Neural progenitor cell (in vitro differentiated cells): ENCODE data around the gene LRRC7. TPM values are rescaled to one million over a fixed set of nuclear protein-coding genes. Genes with fewer than 3 reads are reported as not detected.
A peak's percentile ranks its signal among the peaks of the same experiment; 100 is the strongest.

Experiments
- DNase-seq: peaks from one replicate; pipeline ENCODE4 v3.0.0-alpha.2; 2016; ENCODE audit warnings: low spot score
- H2AFZ ChIP-seq: fragments of 200-600 bp; sonication (generic); replicated peaks from 2 replicates; pipeline ENCODE4 v1.6.1; 2016; ENCODE audit warnings: antibody characterized with exemption
- H3F3A ChIP-seq: fragments of 200-600 bp; sonication (generic); 2 replicates; pipeline ENCODE4 v1.6.1; 2016; ENCODE audit warnings: antibody characterized with exemption, low read depth
- H3K27ac ChIP-seq: fragments of 200-600 bp; sonication (generic); 2 replicates; pipeline ENCODE4 v1.5.1; 2016; ENCODE audit warnings: mild to moderate bottlenecking
- H3K27me3 ChIP-seq: fragments of 200-600 bp; sonication (generic); 2 replicates; pipeline ENCODE4 v1.6.1; 2016; ENCODE audit warnings: mild to moderate bottlenecking, moderate library complexity
- H3K36me3 ChIP-seq: fragments of 200-600 bp; sonication (generic); 2 replicates; pipeline ENCODE4 v1.5.1; 2016
- H3K4me1 ChIP-seq: fragments of 200-600 bp; sonication (generic); 2 replicates; pipeline ENCODE4 v1.6.1; 2016; ENCODE audit warnings: mixed run types
- H3K4me2 ChIP-seq: fragments of 200-600 bp; sonication (generic); 2 replicates; pipeline ENCODE4 v1.6.1; 2016
- H3K4me3 ChIP-seq: fragments of 200-600 bp; sonication (generic); 2 replicates; pipeline ENCODE4 v1.5.1; 2016
- H3K79me2 ChIP-seq: fragments of 200-600 bp; sonication (generic); 2 replicates; pipeline ENCODE4 v1.6.1; 2016; ENCODE audit warnings: low read depth
- H3K9ac ChIP-seq: fragments of 200-600 bp; sonication (generic); 2 replicates; pipeline ENCODE4 v1.6.1; 2016
- H3K9me3 ChIP-seq: fragments of 200-600 bp; sonication (generic); 2 replicates; pipeline ENCODE4 v1.5.1; 2016; ENCODE audit warnings: low read depth
- H4K20me1 ChIP-seq: fragments of 200-600 bp; sonication (generic); 2 replicates; pipeline ENCODE4 v1.6.1; 2016; ENCODE audit warnings: low read depth
- H3K27ac Mint-ChIP-seq: 3 replicates; pipeline ENCODE4 v1.8.0; 2021; ENCODE audit warnings: mixed read lengths
- H3K27me3 Mint-ChIP-seq: 2 replicates; pipeline ENCODE4 v1.8.0; 2022; ENCODE audit warnings: low read depth, mild to moderate bottlenecking, inconsistent platforms, moderate library complexity, mixed read lengths; ENCODE audit not compliant: insufficient read depth
- H3K36me3 Mint-ChIP-seq: 3 replicates; pipeline ENCODE4 v1.8.0; 2021; ENCODE audit warnings: mixed read lengths
- H3K4me1 Mint-ChIP-seq: 3 replicates; pipeline ENCODE4 v1.8.0; 2021; ENCODE audit warnings: mixed read lengths
- H3K4me3 Mint-ChIP-seq: 3 replicates; pipeline ENCODE4 v1.8.0; 2021; ENCODE audit warnings: mild to moderate bottlenecking, moderate library complexity, mixed read lengths
- H3K9me3 Mint-ChIP-seq: 3 replicates; pipeline ENCODE4 v1.8.0; 2020; ENCODE audit warnings: mixed read lengths
- EZH2 ChIP-seq: fragments of 200-600 bp; sonication (generic); IDR thresholded peaks from 2 replicates; pipeline ENCODE4 v1.6.1; 2017; ENCODE audit warnings: antibody characterized with exemption, mild to moderate bottlenecking, moderate library complexity
- EZH2phosphoT487 ChIP-seq: fragments of 200-600 bp; sonication (generic); IDR thresholded peaks from 2 replicates; pipeline ENCODE4 v1.6.1; 2017; ENCODE audit warnings: antibody characterized with exemption
- total RNA-seq: library from RNA; depleted of rRNA; stranded (reverse); fragments of >200 nt; gene quantifications from 2 replicates; pipeline ENCODE4 v1.2.3, GENCODE V29; 2015; ENCODE audit warnings: low replicate concordance
- TF ChIP-seq, protein P1 (sequence below): fragments of 200-600 bp; sonication (generic); IDR thresholded peaks from 2 replicates; pipeline ENCODE4 v1.5.1; 2017; ENCODE audit warnings: antibody characterized with exemption, mild to moderate bottlenecking

Gene LRRC7
- total RNA-seq, 1 donor from 2014 or later, result not detected

DNA sequence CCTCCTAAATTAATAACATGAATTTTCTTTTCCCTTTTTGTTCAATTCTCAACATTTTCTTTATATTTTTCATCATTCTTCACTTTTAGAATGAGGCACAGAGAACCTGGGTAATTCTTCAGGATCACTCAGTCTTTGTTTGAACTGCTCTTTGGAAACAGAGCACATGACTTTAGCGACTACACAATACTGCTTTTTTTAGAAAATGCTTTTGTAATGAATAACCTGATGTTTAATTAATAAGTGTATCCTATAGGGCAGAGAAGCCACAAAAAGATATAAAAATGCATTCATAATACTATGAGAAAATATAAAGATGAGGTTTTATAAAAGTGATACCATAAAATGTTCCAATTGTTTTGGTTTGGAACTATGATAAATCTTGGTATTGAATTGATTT, 77.8 kb downstream of the LRRC7 start:
- Histone ChIP-seq H3K27me3 (no peaks in the 10 kb centered on the region), H4K20me1 (no peaks in the 10 kb centered on the region), H3K9me3 (no peaks in the 10 kb centered on the region), H2AFZ (no peak overlapping the region), H3F3A (no peaks in the 10 kb centered on the region), H3K4me3 (no peak overlapping the region), H3K36me3 (no peaks in the 10 kb centered on the region), H3K4me2 (no peak overlapping the region), H3K4me1 (no peaks in the 10 kb centered on the region), H3K79me2 (no peaks in the 10 kb centered on the region), H3K27ac (no peak overlapping the region), H3K9ac (no peak overlapping the region)
- Mint-ChIP-seq H3K27me3 (no peaks in the 10 kb centered on the region), H3K4me3 (no peak overlapping the region), H3K9me3 (no peaks in the 10 kb centered on the region), H3K36me3 (no peaks in the 10 kb centered on the region), H3K27ac (no peak overlapping the region), H3K4me1 (no peaks in the 10 kb centered on the region)
- no peak for TF ChIP-seq EZH2
- TF ChIP-seq EZH2phosphoT487, result no peak
- TF ChIP-seq, protein P1, sequence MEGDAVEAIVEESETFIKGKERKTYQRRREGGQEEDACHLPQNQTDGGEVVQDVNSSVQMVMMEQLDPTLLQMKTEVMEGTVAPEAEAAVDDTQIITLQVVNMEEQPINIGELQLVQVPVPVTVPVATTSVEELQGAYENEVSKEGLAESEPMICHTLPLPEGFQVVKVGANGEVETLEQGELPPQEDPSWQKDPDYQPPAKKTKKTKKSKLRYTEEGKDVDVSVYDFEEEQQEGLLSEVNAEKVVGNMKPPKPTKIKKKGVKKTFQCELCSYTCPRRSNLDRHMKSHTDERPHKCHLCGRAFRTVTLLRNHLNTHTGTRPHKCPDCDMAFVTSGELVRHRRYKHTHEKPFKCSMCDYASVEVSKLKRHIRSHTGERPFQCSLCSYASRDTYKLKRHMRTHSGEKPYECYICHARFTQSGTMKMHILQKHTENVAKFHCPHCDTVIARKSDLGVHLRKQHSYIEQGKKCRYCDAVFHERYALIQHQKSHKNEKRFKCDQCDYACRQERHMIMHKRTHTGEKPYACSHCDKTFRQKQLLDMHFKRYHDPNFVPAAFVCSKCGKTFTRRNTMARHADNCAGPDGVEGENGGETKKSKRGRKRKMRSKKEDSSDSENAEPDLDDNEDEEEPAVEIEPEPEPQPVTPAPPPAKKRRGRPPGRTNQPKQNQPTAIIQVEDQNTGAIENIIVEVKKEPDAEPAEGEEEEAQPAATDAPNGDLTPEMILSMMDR, result no peak
- DNase-seq, result no peak

DNA sequence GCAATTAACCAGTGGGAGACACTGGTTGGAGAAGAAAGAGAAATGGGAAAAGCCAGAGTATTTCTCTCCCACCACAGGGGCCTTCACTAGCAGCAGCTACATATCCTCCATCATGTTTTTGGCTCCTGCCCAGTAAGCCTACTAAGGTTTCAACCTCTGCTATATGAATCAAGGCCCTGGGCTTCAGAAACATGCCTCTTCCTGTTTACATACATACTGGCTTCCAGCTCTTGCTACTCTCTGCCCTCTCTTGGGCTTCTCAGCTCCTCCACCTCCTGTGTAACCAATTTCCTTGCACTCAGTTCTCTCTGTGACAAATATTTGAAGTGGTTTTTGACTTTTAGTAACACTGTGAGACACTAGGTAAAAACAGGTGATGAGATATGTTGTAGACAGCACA, 80.8 kb downstream of the LRRC7 start:
- DNase-seq, result no peak
- Mint-ChIP-seq H3K9me3 (no peaks in the 10 kb centered on the region), H3K27me3 (no peaks in the 10 kb centered on the region), H3K27ac (no peak overlapping the region), H3K4me3 (no peak overlapping the region), H3K4me1 (no peaks in the 10 kb centered on the region), H3K36me3 (no peaks in the 10 kb centered on the region)
- Histone ChIP-seq H3K9me3 (no peaks in the 10 kb centered on the region), H3K4me2 (no peak overlapping the region), H4K20me1 (no peaks in the 10 kb centered on the region), H2AFZ (peak overlapping the region; percentile 1), H3K9ac (no peak overlapping the region), H3K27me3 (no peaks in the 10 kb centered on the region), H3K36me3 (no peaks in the 10 kb centered on the region), H3K27ac (no peak overlapping the region), H3F3A (no peaks in the 10 kb centered on the region), H3K4me3 (no peak overlapping the region), H3K79me2 (no peaks in the 10 kb centered on the region), H3K4me1 (no peaks in the 10 kb centered on the region)
- TF ChIP-seq EZH2phosphoT487 (no peak), EZH2 (no peak)
- TF ChIP-seq, protein P1, result no peak

DNA sequence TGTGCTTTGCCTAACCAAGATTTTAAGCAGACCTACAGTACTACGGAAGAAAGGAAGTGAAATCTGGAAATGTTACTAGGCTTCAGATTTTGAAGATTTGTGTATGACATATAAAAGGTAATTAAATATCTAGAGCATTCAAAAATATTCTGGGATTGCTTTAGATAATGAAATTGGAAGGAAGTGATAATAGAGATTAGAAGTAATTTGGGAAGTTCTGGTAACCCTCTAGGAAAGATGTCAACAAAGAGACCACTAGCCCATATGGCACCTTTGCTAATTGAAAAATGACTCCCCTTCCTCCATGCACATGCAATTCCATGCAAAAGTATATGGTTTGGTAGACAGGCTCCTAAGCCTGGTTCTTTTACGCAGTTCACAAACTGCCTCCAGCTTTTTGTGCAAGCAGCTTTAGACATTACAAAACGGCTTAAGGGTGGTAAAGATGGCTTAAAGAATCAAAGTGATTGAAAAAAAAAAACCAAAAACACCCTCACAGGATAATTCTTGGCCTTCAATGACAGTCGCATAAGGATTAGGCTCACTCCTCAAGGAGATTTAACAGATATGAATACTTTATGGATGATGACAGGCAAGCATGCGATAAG, 81.8 kb downstream of the LRRC7 start:
- no peak overlapping the region for H3K27ac Mint-ChIP-seq
- Histone ChIP-seq H2AFZ (no peak overlapping the region), H3K9me3 (no peaks in the 10 kb centered on the region), H3K36me3 (no peaks in the 10 kb centered on the region), H3K4me1 (no peaks in the 10 kb centered on the region), H4K20me1 (no peaks in the 10 kb centered on the region), H3K4me3 (no peak overlapping the region), H3K27me3 (no peaks in the 10 kb centered on the region), H3K4me2 (no peak overlapping the region), H3K9ac (no peak overlapping the region), H3F3A (no peaks in the 10 kb centered on the region), H3K27ac (no peak overlapping the region), H3K79me2 (no peaks in the 10 kb centered on the region)
- no peaks in the 10 kb centered on the region for H3K4me1 Mint-ChIP-seq
- H3K9me3 Mint-ChIP-seq, result no peaks in the 10 kb centered on the region
- TF ChIP-seq, protein P1, result no peak
- TF ChIP-seq EZH2 (no peak), EZH2phosphoT487 (no peak)
- no peak overlapping the region for H3K4me3 Mint-ChIP-seq
- H3K36me3 Mint-ChIP-seq, result no peaks in the 10 kb centered on the region
- H3K27me3 Mint-ChIP-seq, result no peaks in the 10 kb centered on the region
- DNase-seq, result no peak
